ENCODE results near the gene SFXN4. TPM values are rescaled to one million over a fixed set of nuclear protein-coding genes. Genes with fewer than 3 reads are reported as not detected.

The SFXN4 gene
- total RNA-seq, 1 experiment from 2014 or later = 24.0 TPM

- no peak for TF ChIP-seq JUN (CRISPR knock-in tag; IDR thresholded peaks at IDR 0.05)
- no peak for TF ChIP-seq CBFB (CRISPR knock-in tag; IDR thresholded peaks at IDR 0.05; ENCODE audit: low read depth)
Observed at GRCh38 chr10:119120875-119121274, 44.6 kb downstream of the SFXN4 start (continued).

GRCh38 chr10:119120413-119120867 is 45.1 kb downstream of the SFXN4 start:
- POLR2A ChIA-PET = no interaction called here
- H3K4me1 Mint-ChIP-seq = no peaks in the 10 kb centered on the region
- no peak overlapping the region for H3K27ac Mint-ChIP-seq
- ATAC-seq (no peak), DNase-seq (ENCODE audit: low spot score) (no peak)
- CTCF ChIA-PET = interaction anchor here (0.6 kb wide), 1 partner anchor 89 kb away, joined by 4 read pairs; no protein-coding TSS in a partner anchor
- TF ChIP-seq FOXP4 (CRISPR knock-in tag; IDR thresholded peaks at IDR 0.05) = no peak
- TF ChIP-seq GABPB1 (CRISPR knock-in tag; IDR thresholded peaks at IDR 0.05) = peak; percentile 64
- H3K4me3 Mint-ChIP-seq = no peak overlapping the region
- H3K9me3 Mint-ChIP-seq = no peaks in the 10 kb centered on the region
- peaks cover 52% of the 10 kb centered on the region for H3K36me3 Mint-ChIP-seq
- H3K27me3 Mint-ChIP-seq (ENCODE audit: low read depth) = no peaks in the 10 kb centered on the region

GRCh38 chr10:119119400-119119799 is 46.1 kb downstream of the SFXN4 start:
- Mint-ChIP-seq H3K4me1 (no peaks in the 10 kb centered on the region), H3K4me3 (no peak overlapping the region), H3K9me3 (no peaks in the 10 kb centered on the region), H3K27me3 (ENCODE audit: low read depth) (no peaks in the 10 kb centered on the region), H3K27ac (no peak overlapping the region), H3K36me3 (peaks cover 60% of the 10 kb centered on the region)
- CTCF ChIA-PET = interaction anchor here (0.7 kb wide), 1 partner anchor 166 kb away, joined by 3 read pairs; no protein-coding TSS in a partner anchor
- no peak for DNase-seq (ENCODE audit: low spot score)
- TF ChIP-seq FOXP4 (CRISPR knock-in tag; IDR thresholded peaks at IDR 0.05) = no peak
- TF ChIP-seq JAZF1 (CRISPR knock-in tag; IDR thresholded peaks at IDR 0.05) = no peak
- no peak for TF ChIP-seq GABPB1 (CRISPR knock-in tag; IDR thresholded peaks at IDR 0.05)
- no peak for TF ChIP-seq FOXP1 (CRISPR knock-in tag; IDR thresholded peaks at IDR 0.05; ENCODE audit: borderline replicate concordance)
- POLR2A ChIA-PET = no interaction called here
- ATAC-seq = no peak

- ChIA-PET CTCF (no interaction called here), POLR2A (no interaction called here)
- no peak overlapping the region for H3K27ac Mint-ChIP-seq
- ATAC-seq = no peak
- no peaks in the 10 kb centered on the region for H3K27me3 Mint-ChIP-seq (ENCODE audit: low read depth)
- H3K36me3 Mint-ChIP-seq = peaks cover 68% of the 10 kb centered on the region
- H3K4me1 Mint-ChIP-seq = no peaks in the 10 kb centered on the region
- DNase-seq (ENCODE audit: low spot score) = no peak
- no peak overlapping the region for H3K4me3 Mint-ChIP-seq
- no peaks in the 10 kb centered on the region for H3K9me3 Mint-ChIP-seq
- TF ChIP-seq ZNF512 (CRISPR knock-in tag; IDR thresholded peaks at IDR 0.05; ENCODE audit: borderline replicate concordance) (no peak), PREB (CRISPR knock-in tag; IDR thresholded peaks at IDR 0.05; ENCODE audit: borderline replicate concordance) (no peak), E2F1 (CRISPR knock-in tag; IDR thresholded peaks at IDR 0.05) (no peak), ZNF532 (CRISPR knock-in tag; IDR thresholded peaks at IDR 0.05; ENCODE audit: borderline replicate concordance) (no peak), ZNF425 (CRISPR knock-in tag; conservative IDR thresholded peaks at IDR 0.05) (no peak), ETV6 (CRISPR knock-in tag; IDR thresholded peaks at IDR 0.05) (no peak)
Observed at GRCh38 chr10:119118231-119118630, 47.3 kb downstream of the SFXN4 start.
